ENCODE results near the gene RLIM.

- TF ChIP-seq BHLHE40 (IDR thresholded peaks at IDR 0.05; ENCODE audit: borderline replicate concordance) (no peak), FOXM1 (IDR thresholded peaks at IDR 0.05; ENCODE audit: borderline replicate concordance) (no peak), LEF1 (IDR thresholded peaks at IDR 0.05; ENCODE audit: borderline replicate concordance) (no peak), FOXA1 (IDR thresholded peaks at IDR 0.05) (no peak), TARDBP (IDR thresholded peaks at IDR 0.05) (no peak), NFRKB (IDR thresholded peaks at IDR 0.05) (no peak), SUZ12 (IDR thresholded peaks at IDR 0.05) (no peak), SP1 (IDR thresholded peaks at IDR 0.05) (no peak), ELF4 (IDR thresholded peaks at IDR 0.05) (no peak), FOXK2 (IDR thresholded peaks at IDR 0.05) (no peak)
Observed at GRCh38 chrX:74656079-74656745, 41.8 kb upstream of the RLIM start.

Data from HEK293T (cell line).